Mesendoderm (in vitro differentiated cells): ENCODE data around the gene PALD1.

Source experiments
- DNase-seq: peaks from one replicate; pipeline ENCODE4 v3.0.0; 2013
- H2AK5ac ChIP-seq: 2 replicates; pipeline ENCODE4 v1.6.1; 2013; ENCODE audit warnings: low read length, inconsistent platforms
- H2BK120ac ChIP-seq: 2 replicates; pipeline ENCODE4 v1.6.1; 2013; ENCODE audit warnings: low read depth, mild to moderate bottlenecking, low read length, moderate library complexity, mixed read lengths
- H2BK15ac ChIP-seq: replicated peaks from 2 replicates; pipeline ENCODE4 v1.6.1; 2013; ENCODE audit warnings: low read depth, mild to moderate bottlenecking, moderate library complexity
- H2BK5ac ChIP-seq: 2 replicates; pipeline ENCODE4 v1.6.1; 2013; ENCODE audit warnings: low read length, inconsistent platforms
- H3K18ac ChIP-seq: 2 replicates; pipeline ENCODE4 v1.6.1; 2013; ENCODE audit warnings: mild to moderate bottlenecking, low read length, mixed read lengths
- H3K23ac ChIP-seq: one replicate; pipeline ENCODE4 v1.6.1; 2013; ENCODE audit warnings: low read length
- H3K27ac ChIP-seq: 2 replicates; pipeline ENCODE4 v1.5.1; 2013; ENCODE audit warnings: low read depth, mild to moderate bottlenecking, inconsistent platforms, low read length, moderate library complexity
- H3K27me3 ChIP-seq: 2 replicates; pipeline ENCODE4 v1.6.1; 2013; ENCODE audit warnings: low read length, control low read depth, mild to moderate bottlenecking, inconsistent platforms; ENCODE audit not compliant: insufficient read depth, poor library complexity
- H3K36me3 ChIP-seq: 2 replicates; pipeline ENCODE4 v1.6.1; 2013; ENCODE audit warnings: low read length, inconsistent platforms; ENCODE audit not compliant: control insufficient read depth, insufficient read depth
- H3K4ac ChIP-seq: one replicate; pipeline ENCODE4 v1.6.1; 2013; ENCODE audit warnings: low read depth, mild to moderate bottlenecking, low read length, moderate library complexity
- H3K4me1 ChIP-seq: 2 replicates; pipeline ENCODE4 v1.6.1; 2013; ENCODE audit warnings: low read depth, low read length, inconsistent platforms; ENCODE audit not compliant: control insufficient read depth
- H3K4me2 ChIP-seq: 2 replicates; pipeline ENCODE4 v1.6.1; 2013; ENCODE audit warnings: low read length
- H3K4me3 ChIP-seq: 2 replicates; pipeline ENCODE4 v1.5.1; 2013; ENCODE audit warnings: mild to moderate bottlenecking, low read length
- H3K56ac ChIP-seq: one replicate; pipeline ENCODE4 v1.6.1; 2013; ENCODE audit warnings: low read length
- H3K79me1 ChIP-seq: 2 replicates; pipeline ENCODE4 v1.6.1; 2013; ENCODE audit warnings: low read length, inconsistent platforms
- H3K79me2 ChIP-seq: 2 replicates; pipeline ENCODE4 v1.6.1; 2013; ENCODE audit warnings: mild to moderate bottlenecking, low read length; ENCODE audit not compliant: control insufficient read depth, insufficient read depth
- H3K9ac ChIP-seq: 2 replicates; pipeline ENCODE4 v1.6.1; 2013; ENCODE audit warnings: low read length, inconsistent platforms
- H4K5ac ChIP-seq: one replicate; pipeline ENCODE4 v1.6.1; 2013; ENCODE audit warnings: low read length
- H4K8ac ChIP-seq: one replicate; pipeline ENCODE4 v1.6.1; 2013; ENCODE audit warnings: low read depth, mild to moderate bottlenecking, control low read depth, low read length, moderate library complexity
- WGBS: extraction: QIAGEN DNeasy Blood & Tissue Kit; methylation state at CpG from one replicate; pipeline ENCODE4 v1.1.7; 2013; ENCODE audit warnings: low lambda C conversion rate, missing lambda C conversion rate; ENCODE audit not compliant: insufficient coverage; ENCODE audit errors: extremely low coverage; 5-methylcytosine and 5-hydroxymethylcytosine counted together

The PALD1 gene

GRCh38 chr10:70442332-70442988 lies 36.1 kb upstream of the PALD1 start:
- no peak overlapping the region for H3K4me3 ChIP-seq
- H4K8ac ChIP-seq = no peak overlapping the region
- peak overlapping the region; percentile 81 for H3K9ac ChIP-seq
- peak overlapping the region; percentile 93 for H3K27ac ChIP-seq
- peak overlapping the region; percentile 93 for H3K56ac ChIP-seq
- peak overlapping the region; percentile 75 for H3K18ac ChIP-seq
- H3K79me1 ChIP-seq = no peaks in the 10 kb centered on the region
- no peak overlapping the region for H4K5ac ChIP-seq
- peak; percentile 84 for DNase-seq
- H2BK5ac ChIP-seq = peak overlapping the region; percentile 3
- WGBS = no CpG with 5 or more reads among the region's 6 CpGs
- peaks cover 34% of the 10 kb centered on the region for H3K79me2 ChIP-seq
- H3K4me2 ChIP-seq = peak overlapping the region; percentile 92
- H3K36me3 ChIP-seq = no peaks in the 10 kb centered on the region
- H3K23ac ChIP-seq = no peak overlapping the region
- no peak overlapping the region for H3K4ac ChIP-seq
- H3K27me3 ChIP-seq = no peaks in the 10 kb centered on the region
- peaks cover 9% of the 10 kb centered on the region for H3K4me1 ChIP-seq
- H2BK15ac ChIP-seq = no peak overlapping the region
- H2BK120ac ChIP-seq = no peak overlapping the region
- peak overlapping the region; percentile 87 for H2AK5ac ChIP-seq

GRCh38 chr10:70444744-70445143 lies 33.8 kb upstream of the PALD1 start:
- H3K27me3 ChIP-seq = no peaks in the 10 kb centered on the region
- WGBS = no CpG with 5 or more reads among the region's 4 CpGs
- no peak overlapping the region for H3K27ac ChIP-seq

GRCh38 chr10:70445718-70446657 lies 32.6 kb upstream of the PALD1 start:
- no peak overlapping the region for H4K5ac ChIP-seq
- H3K36me3 ChIP-seq = no peaks in the 10 kb centered on the region
- H3K79me1 ChIP-seq = no peaks in the 10 kb centered on the region
- H3K23ac ChIP-seq = no peak overlapping the region
- no peak overlapping the region for H2AK5ac ChIP-seq
- H2BK5ac ChIP-seq = no peak overlapping the region
- H2BK120ac ChIP-seq = no peak overlapping the region
- peaks cover 5% of the 10 kb centered on the region for H3K79me2 ChIP-seq
- H3K56ac ChIP-seq = peak overlapping the region; percentile 17
- H2BK15ac ChIP-seq = no peak overlapping the region
- no peak overlapping the region for H3K4ac ChIP-seq
- H3K18ac ChIP-seq = peak overlapping the region; percentile 13
- H3K4me1 ChIP-seq = peaks cover 9% of the 10 kb centered on the region
- DNase-seq = peak; percentile 93
- no peak overlapping the region for H3K9ac ChIP-seq
- WGBS = no CpG with 5 or more reads among the region's 8 CpGs
- peak overlapping the region; percentile 20 for H3K27ac ChIP-seq
- no peak overlapping the region for H3K4me2 ChIP-seq
- no peaks in the 10 kb centered on the region for H3K27me3 ChIP-seq
- no peak overlapping the region for H3K4me3 ChIP-seq
- no peak overlapping the region for H4K8ac ChIP-seq

More at GRCh38 chr10:70444744-70445143, 33.8 kb upstream of the PALD1 start:
- Histone ChIP-seq H3K4me2 (no peak overlapping the region), H2BK5ac (peak overlapping the region; percentile 27), H3K18ac (no peak overlapping the region), H3K36me3 (no peaks in the 10 kb centered on the region), H3K4me3 (no peak overlapping the region), H3K56ac (peak overlapping the region; percentile 63), H2BK120ac (no peak overlapping the region), H3K79me1 (no peaks in the 10 kb centered on the region), H4K8ac (no peak overlapping the region), H3K4me1 (peaks cover 8% of the 10 kb centered on the region), H4K5ac (no peak overlapping the region), H3K4ac (no peak overlapping the region), H2BK15ac (no peak overlapping the region), H3K79me2 (peaks cover 16% of the 10 kb centered on the region), H3K9ac (no peak overlapping the region), H2AK5ac (peak overlapping the region; percentile 96), H3K23ac (no peak overlapping the region)
- no peak for DNase-seq

DNA sequence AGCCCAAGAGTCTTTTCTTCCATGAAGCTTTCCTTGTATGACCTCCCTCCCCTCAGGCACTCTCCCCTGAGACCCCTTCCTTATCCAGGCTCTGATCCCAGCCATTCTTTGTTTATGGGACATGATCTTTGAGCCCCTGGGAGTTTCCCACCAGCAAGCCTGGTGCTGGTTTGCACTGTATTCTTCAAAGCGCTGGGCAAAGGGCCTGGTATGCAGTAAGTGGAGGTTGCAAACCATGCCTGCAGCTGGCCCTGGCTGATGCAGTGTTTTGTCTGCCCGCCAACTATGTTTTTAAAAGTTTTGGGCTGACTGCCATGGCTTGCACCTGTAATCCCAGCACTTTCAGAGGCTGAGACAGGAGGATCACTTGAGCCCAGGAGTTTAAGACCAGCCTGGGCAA lies 30.3 kb upstream of the PALD1 start:
- DNase-seq = no peak
- no CpG with 5 or more reads among the region's 2 CpGs for WGBS
- H3K18ac ChIP-seq = no peak overlapping the region
- H3K27ac ChIP-seq = no peak overlapping the region
- no peak overlapping the region for H2BK5ac ChIP-seq
- no peak overlapping the region for H2AK5ac ChIP-seq
- H3K4ac ChIP-seq = no peak overlapping the region
- no peak overlapping the region for H4K5ac ChIP-seq
- H2BK15ac ChIP-seq = no peak overlapping the region
- no peak overlapping the region for H2BK120ac ChIP-seq
- no peak overlapping the region for H3K9ac ChIP-seq
- no peaks in the 10 kb centered on the region for H3K79me1 ChIP-seq
- H3K56ac ChIP-seq = no peak overlapping the region
- H3K27me3 ChIP-seq = no peaks in the 10 kb centered on the region
- H4K8ac ChIP-seq = no peak overlapping the region
- H3K4me2 ChIP-seq = no peak overlapping the region
- H3K4me3 ChIP-seq = no peak overlapping the region
- H3K4me1 ChIP-seq = peaks cover 9% of the 10 kb centered on the region
- no peak overlapping the region for H3K23ac ChIP-seq
- no peaks in the 10 kb centered on the region for H3K79me2 ChIP-seq
- no peaks in the 10 kb centered on the region for H3K36me3 ChIP-seq

- no peak overlapping the region for H3K9ac ChIP-seq
Measured at GRCh38 chr10:70455213-70455630, 23.3 kb upstream of the PALD1 start.

More at GRCh38 chr10:70455213-70455630, 23.3 kb upstream of the PALD1 start:
- peak; percentile 99 for DNase-seq
- Histone ChIP-seq H3K79me1 (no peaks in the 10 kb centered on the region), H2AK5ac (no peak overlapping the region), H3K4me3 (no peak overlapping the region), H3K4me1 (peaks cover 18% of the 10 kb centered on the region), H3K4me2 (no peak overlapping the region), H4K5ac (no peak overlapping the region), H2BK5ac (no peak overlapping the region), H2BK15ac (no peak overlapping the region), H3K79me2 (no peaks in the 10 kb centered on the region), H3K36me3 (no peaks in the 10 kb centered on the region), H2BK120ac (no peak overlapping the region), H3K56ac (peak overlapping the region; percentile 44), H3K18ac (peak overlapping the region; percentile 32), H4K8ac (no peak overlapping the region), H3K27ac (peak overlapping the region; percentile 39), H3K27me3 (no peaks in the 10 kb centered on the region), H3K23ac (no peak overlapping the region), H3K4ac (no peak overlapping the region)
- WGBS = no CpG with 5 or more reads among the region's 6 CpGs
